Activated naive CD4-positive, alpha-beta T cell treated with Interleukin-2 at 50 U/mL for 16 hours (primary cell): ENCODE measurements around the gene CCDC102B.
"Not testable (repeated sequence)": the region's sequence is repeated elsewhere in the genome, so short reads cannot be mapped to it uniquely, and the experiment has no call there.

ENCODE experiments used
- DNase-seq: peaks from one replicate; pipeline ENCODE4 v3.0.0-alpha.2; 2020

The CCDC102B gene

GRCh38 chr18:68915061-68915460, 117.2 kb downstream of the CCDC102B start:
- no peak for DNase-seq

GRCh38 chr18:68916734-68917133, 118.9 kb downstream of the CCDC102B start:
- no peak for DNase-seq

- DNase-seq = no peak
Measured at GRCh38 chr18:68918216-68918615, 120.3 kb downstream of the CCDC102B start.

- DNase-seq = no peak
Measured at GRCh38 chr18:68919900-68920299, 122.0 kb downstream of the CCDC102B start.

GRCh38 chr18:68922392-68922791, 124.5 kb downstream of the CCDC102B start:
- no peak for DNase-seq

GRCh38 chr18:68925268-68925667, 127.4 kb downstream of the CCDC102B start:
- no peak for DNase-seq

GRCh38 chr18:68928762-68929675, 131.1 kb downstream of the CCDC102B start:
- DNase-seq = no peak

- DNase-seq = no peak
Measured at GRCh38 chr18:68935686-68936085, 137.8 kb downstream of the CCDC102B start.

GRCh38 chr18:68937029-68937599, 139.2 kb downstream of the CCDC102B start:
- DNase-seq = no peak

- DNase-seq = no peak
Measured at GRCh38 chr18:68940039-68940438, 142.2 kb downstream of the CCDC102B start.

GRCh38 chr18:68940754-68941153, 142.9 kb downstream of the CCDC102B start:
- DNase-seq = no peak

GRCh38 chr18:68942230-68942629, 144.3 kb downstream of the CCDC102B start:
- no peak for DNase-seq

GRCh38 chr18:68943861-68944260, 146.0 kb downstream of the CCDC102B start:
- DNase-seq = not testable (repeated sequence)

- no peak for DNase-seq
Measured at GRCh38 chr18:68944330-68944729, 146.4 kb downstream of the CCDC102B start.

- DNase-seq = no peak
Measured at GRCh38 chr18:68944826-68945225, 146.9 kb downstream of the CCDC102B start.

GRCh38 chr18:68948622-68949021, 150.7 kb downstream of the CCDC102B start:
- DNase-seq = no peak

- DNase-seq = no peak
Measured at GRCh38 chr18:68954738-68955137, 156.9 kb downstream of the CCDC102B start.

GRCh38 chr18:68956650-68957049, 158.8 kb downstream of the CCDC102B start:
- no peak for DNase-seq

GRCh38 chr18:68960355-68960754, 162.5 kb downstream of the CCDC102B start:
- no peak for DNase-seq

- DNase-seq = no peak
Measured at GRCh38 chr18:68962623-68963022, 164.7 kb downstream of the CCDC102B start.

- no peak for DNase-seq
Measured at GRCh38 chr18:68965817-68966216, 167.9 kb downstream of the CCDC102B start.

GRCh38 chr18:68969027-68969426, 171.1 kb downstream of the CCDC102B start:
- no peak for DNase-seq

GRCh38 chr18:68972176-68972575, 174.3 kb downstream of the CCDC102B start:
- DNase-seq = no peak

GRCh38 chr18:68979737-68980136, 181.9 kb downstream of the CCDC102B start:
- no peak for DNase-seq
